HG02938 (cell line): ENCODE measurements around the gene NANOS2.
A peak's percentile ranks its signal among the peaks of the same experiment; 100 is the strongest.
"Not testable (repeated sequence)": the region's sequence is repeated elsewhere in the genome, so short reads cannot be mapped to it uniquely, and the experiment has no call there.

Experiments used
- ATAC-seq: cut with Tn5 transposase; IDR thresholded peaks from one replicate; pipeline ENCODE4 v1.9.1; 2021; ENCODE audit warnings: mild to moderate bottlenecking, moderate library complexity; ENCODE audit not compliant: unreplicated experiment

The NANOS2 gene

DNA sequence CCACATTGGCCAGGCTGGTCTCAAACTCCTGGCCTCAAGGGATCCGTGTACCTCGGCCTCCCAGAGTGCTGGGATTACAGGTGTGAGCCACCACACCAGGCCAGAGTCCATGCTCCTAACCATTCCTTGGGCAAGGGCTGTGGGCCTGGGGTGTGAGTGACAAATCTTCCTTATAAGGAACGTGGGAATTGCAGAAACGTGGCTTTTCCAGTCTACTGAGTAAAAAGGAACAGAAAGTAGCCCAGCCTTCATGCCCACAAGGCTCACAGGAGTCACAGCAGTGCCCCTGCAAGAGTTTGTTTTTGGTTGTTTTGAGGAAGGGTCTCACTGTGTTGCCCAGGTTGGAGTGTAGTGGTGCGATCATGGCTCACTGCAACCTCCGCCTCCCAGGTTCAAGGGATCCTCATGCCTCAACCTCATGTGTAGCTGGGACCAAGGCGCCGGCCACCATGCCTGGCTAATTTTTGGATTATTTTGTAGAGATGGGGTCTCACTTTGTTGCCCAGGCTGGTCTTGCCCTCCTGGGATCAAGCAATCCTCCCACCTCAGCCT lies 17.2 kb downstream of the NANOS2 start:
- ATAC-seq, result no peak

DNA sequence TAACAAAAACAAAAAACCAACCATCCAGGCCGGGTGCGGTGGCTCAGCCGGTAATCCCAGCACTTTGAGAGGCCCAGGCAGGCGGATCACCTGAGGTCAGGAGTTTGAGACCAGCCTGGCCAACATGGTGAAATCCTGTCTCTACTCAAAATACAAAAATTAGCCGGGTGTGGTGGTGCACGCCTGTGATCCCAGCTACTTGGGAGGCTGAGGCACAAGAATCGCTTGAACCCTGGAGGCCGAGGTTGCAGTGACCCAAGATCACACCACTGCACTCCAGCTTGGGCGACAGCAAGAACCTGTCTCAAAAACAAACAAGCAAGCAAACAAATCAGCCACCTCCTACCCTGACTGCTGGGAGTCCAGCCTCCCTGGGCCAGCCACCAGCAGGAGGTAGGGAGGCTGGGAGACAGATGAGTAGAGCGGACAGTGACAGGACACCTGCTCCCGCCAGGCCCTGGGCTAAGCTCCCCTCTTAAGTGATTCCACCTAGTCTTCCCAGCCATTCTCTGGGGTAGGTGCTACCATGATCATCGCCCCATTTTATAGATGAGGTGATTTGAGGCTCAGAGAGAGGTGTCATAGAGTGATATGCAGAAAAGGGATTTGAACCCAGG lies 18.5 kb downstream of the NANOS2 start:
- not testable (repeated sequence) for ATAC-seq

DNA sequence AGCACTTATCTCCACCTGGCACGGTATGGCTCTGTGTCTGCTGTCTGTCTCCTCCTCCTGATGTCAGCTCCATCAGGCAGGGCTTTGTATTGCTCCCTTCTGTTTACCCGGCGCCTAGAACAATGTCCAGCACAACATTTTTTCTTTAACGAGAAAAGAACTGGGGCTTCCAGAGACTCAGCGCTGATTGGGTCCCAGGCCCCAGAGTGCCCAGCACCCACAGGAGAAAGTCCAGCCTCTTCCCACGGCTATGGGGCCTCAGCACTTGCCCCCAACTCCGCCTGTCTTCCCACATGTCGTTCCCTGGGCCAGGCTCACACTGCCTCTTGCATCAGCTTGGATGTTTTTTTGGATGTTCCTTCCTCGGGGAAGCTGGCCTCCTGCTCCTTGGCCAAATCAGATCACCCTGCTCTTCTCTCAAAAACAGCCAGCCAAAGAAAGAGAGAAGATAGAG lies 19.0 kb downstream of the NANOS2 start:
- no peak for ATAC-seq

DNA sequence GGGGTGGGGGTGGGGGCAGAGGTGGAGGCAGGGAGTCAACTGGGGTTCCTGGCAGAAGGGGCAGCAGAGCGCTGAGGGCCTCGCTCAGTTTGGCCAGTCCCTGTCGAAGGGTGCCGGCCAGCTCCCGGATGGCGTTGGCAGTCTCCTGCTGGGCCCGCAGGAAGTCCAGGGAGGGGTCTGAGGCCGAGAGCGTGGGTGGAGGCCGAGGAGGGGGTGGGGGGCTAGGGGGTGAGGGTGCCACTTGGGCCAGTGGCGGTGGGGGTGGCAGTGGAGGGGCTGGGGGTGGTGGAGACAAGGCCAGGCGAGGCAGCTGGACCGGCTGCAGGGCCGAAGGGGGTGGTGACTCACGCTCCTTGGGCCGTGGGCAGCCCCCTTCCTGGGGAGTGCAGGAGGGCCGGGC lies 23.7 kb downstream of the NANOS2 start:
- ATAC-seq, result no peak

DNA sequence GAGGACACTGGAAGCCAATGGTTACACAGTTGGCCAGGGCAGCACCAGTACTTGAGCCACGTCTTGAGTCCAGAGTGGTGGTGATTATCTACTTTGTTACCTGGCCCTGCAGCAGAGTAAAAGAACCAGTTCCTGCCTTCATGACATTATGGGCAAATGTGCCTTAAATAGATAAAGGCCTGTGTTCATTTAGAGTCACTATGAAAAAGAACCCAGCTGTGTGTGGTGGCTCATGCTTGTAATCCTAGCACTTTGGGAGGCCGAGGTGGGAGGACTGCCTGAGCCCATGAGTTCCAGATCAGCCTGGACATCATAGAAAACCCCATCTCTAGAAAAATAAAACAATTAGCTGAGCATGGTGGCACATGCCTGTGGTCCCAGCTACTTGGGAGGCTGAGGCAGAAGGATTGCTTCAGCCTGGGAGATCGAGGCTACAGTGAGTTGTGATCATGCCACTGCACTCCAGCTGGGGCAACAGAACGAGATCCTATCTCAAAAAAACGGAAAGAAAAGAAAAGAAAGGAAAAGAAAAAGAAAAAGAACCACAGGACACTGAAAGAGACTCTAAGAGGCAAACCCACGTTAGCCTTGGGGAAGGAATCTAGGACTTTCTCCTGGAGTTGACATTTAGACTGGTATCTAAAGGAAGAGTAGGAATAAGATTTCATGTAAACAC lies 25.2 kb downstream of the NANOS2 start:
- no peak for ATAC-seq

DNA sequence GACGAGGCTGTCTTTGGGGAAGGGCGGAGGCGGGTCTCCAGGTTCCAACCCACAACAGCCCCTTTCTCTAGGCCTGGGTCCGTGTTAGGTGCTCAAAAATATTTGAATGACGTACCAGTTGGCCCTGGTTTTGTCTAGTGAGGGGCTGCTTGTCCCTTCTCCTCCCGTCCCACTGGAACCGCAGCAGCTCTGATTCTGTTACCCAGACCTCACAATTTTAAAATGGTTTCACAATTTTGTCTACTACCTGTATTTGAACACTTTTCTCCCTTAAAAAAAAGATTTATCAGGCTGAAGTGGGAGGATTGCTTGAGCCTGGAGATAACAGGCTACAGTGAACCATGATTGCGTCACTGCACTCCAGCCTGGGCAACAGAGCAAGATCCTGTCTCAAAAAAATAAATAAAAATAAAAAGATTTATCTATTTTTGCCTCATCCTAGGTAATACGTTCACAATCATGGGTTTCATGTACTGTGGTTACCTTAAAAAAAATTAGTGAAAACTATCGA lies 27.3 kb downstream of the NANOS2 start:
- ATAC-seq, result no peak

DNA sequence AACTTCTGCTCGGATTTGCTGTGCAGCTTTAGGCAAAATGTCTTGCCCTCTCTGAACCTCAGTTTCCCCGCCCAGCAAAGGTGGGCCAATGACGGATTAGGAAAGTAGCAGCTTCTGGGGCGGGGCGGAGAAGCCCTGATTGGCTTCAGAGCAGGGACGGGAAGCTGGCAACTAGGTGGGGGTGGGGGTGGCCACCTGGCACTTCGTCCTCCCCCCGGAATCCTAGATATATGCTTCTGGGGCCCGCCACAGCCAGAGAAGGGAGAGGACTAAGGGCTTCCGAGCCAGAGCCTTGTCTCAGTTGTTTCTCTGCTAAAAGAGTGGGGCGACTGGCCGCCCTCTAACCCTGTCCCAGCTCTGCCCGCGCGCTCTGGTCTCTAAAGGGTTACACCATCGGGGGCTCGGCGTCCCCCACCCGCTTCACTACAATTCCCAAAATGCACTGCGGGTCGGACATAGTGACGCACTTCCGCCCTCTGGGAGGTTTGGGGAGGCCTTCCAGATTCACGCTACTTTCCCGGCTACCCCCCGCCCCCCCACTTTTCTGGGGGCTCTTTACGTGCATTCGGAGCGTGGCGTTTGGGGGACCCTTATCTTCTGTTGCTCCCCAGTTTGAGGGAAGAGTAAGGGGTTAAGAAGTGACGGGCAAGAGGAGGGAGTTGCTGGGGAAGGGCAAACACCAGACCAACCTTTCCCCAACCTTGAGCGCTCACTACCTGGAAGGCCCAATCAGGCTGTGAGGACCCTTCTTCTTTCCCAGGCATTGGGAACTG lies 28.0 kb downstream of the NANOS2 start:
- ATAC-seq, result peak; percentile 50

DNA sequence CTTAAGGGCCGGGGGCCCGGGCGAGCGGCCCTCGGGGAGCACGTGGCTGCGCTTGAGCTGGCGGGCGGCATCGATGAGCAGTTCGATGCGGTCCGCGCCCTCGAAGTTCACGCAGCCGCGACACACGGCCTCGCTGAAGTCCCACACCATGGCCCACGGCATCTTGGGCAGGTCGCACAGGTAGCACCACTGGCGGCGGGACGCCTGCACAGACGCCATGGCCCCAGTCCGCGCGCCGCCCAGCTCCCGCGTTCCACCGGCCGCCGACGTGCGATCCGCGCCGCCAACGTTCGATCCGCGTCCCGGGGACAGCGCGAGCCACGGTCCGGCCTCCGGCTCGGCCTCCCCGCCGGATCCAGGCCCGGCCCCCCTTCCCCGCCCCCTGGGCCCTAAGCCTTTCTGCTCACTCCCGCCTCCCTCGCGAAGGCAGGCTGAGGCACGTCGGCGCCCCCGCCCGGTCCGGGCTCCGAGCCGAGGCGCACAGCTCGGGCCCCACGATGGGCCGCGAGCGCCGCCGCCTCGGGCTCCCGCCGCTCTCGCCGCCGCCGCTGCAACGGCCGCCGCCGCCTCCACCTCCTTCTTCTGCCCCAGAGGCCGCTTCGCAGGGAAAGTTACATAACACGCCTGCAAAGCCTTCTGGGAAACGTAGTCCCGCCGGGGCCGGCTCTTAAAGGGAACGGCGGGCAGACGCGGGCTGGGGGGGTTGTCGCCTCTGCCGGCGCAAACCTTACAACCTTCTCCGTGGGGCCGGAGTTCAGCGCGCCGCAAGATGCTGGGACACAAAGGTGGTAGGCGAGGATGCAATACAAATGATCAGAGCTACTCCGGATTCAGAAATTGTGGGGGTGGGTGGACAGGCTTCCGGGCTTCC lies 28.8 kb downstream of the NANOS2 start, which contains the start of gene IRF2BP1:
TSS of gene IRF2BP1 (minus strand) at position 586 of the 871 bp plus-strand sequence. CDS start at position 219, 367 bp downstream.
- peak; percentile 49 for ATAC-seq

DNA sequence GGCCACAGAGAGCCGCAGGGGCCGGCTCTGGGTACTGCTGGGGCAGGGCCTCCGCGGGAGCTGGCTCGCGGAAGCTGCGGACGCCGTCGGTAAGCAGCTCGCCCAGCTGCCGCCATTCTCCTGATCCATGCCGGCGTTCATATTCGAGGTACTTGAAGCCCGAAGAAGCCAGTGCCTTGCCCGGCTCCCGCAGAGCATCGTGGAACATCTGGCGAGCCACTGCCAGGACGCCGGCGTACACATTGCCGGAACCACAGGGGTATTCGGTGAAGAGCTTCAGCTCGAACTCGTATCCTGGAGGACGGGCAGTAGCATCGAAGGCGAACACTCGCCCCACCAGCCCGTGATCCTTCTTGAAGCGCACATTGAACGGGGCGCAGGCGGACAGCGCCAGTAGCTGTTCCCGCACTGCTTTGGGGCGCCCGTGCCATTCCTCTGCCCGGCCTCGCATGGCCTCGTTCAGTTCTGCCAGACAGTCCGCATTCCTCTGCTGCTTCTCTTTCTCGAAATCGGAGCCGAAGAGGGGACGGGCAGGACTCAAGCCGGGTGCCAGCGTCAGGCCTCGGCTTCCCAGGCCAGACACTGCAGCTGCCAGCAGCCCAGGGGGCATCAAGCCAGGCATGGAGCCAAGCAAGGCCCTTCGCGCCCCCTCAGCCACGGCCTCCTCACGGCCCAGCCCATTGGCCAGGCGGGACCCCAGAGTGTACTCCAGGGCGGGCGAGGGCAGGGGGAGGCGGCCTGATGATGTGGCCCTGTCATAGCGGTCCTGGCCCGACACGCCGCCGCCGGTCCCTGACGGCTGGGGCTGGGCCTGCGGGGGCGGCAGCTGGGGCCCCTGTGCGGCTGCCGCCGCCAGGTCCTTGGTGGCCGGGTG lies 29.7 kb downstream of the NANOS2 start:
- ATAC-seq, result no peak

DNA sequence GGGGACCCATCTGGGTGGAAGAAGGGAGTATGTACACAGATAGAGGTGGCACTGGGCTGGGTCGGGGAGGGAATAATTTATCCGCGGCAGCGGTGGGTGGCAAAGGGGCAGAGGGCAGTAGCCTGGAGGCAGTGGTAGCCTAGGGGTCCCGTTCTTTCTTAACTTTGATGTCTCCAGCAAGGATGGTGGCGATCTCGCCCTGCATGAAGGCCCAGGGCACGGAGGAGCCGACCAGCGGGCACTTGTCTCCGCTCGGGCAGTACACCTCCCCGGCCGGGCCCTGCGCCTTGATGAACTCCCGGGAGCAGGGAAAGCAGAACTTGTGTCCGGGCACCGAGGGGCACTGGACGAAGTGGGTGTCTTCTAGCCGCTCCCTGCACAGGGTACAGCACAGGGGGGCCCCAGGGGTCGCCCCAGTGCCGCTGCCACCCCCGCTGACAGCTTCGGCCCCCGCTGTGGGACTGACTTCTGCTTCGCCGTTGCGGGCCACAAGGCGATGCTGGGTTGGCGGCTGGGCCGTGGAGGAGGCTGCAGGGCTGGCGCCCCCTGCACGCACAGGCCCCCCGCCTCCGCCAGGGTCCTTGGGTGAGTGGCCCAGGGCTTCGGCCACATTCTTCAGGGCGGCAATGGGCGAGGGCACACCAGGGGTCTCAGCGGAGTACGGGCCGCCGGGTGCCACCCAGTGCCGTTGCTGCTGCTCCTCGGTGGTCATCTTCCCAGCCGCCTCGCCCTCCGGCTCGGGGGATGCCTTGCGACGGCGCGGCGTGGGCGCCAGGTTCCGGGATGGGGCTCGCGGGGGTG lies 30.5 kb downstream of the NANOS2 start:
- ATAC-seq, result no peak

DNA sequence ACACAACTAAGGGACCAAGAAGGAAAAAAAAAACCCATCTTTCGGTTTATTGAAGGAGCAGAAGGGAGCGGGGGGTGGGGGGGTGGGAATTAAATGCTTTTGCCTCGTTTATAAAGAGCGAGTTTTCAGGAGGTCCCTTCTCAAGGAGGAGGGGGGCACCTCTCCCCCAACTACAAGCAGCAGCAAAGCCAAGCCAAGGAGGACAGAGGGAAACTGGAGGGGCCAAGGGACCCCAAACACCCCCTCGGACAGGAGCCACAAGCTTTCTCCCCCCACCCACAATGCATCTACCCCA lies 31.0 kb downstream of the NANOS2 start:
- ATAC-seq, result no peak

DNA sequence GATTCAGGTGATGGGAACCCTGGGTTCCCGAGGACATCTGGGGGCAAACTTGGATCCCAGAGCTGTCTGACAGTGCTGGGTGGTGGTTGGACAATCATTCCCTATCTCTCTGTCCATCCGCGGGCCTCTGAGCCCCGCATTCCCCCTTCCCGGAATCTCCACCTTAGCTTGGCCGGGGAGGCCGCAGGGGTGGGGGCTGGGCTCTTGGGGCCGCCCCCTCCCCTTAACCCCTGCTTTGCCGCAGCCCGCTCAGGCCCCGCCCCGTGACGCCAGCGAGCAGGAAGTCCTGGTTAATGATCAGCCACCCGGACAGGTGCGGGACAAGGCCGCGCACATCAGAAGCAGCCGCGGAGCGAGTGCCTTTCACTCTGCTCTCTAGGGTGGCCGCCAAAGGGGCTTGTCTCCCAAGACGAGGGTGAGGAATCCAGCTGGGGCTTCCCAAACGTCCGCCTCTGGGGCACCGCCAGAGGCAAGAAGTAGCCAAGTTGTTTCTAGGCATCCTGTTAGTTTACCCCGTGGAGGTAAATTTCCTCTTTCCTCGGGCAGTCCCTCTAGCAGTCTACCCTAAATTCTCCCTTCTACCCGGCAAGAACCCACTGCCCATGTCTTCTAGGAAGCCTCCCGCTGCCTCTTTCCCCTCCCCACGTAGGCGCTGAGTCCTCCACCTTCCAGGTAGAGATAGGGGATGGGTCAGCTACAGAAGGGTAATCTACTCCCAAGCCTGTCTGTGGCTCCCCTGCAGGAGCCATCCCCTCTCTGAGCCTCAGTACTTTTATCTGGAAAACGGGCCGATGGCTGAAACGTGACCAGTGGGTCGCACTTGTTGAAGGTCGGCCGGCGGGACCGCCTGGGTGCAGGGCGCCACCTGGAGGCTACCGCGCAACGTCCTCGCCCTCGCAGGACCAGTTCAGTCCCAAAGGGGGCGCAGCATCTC lies 31.7 kb downstream of the NANOS2 start:
- no peak for ATAC-seq

DNA sequence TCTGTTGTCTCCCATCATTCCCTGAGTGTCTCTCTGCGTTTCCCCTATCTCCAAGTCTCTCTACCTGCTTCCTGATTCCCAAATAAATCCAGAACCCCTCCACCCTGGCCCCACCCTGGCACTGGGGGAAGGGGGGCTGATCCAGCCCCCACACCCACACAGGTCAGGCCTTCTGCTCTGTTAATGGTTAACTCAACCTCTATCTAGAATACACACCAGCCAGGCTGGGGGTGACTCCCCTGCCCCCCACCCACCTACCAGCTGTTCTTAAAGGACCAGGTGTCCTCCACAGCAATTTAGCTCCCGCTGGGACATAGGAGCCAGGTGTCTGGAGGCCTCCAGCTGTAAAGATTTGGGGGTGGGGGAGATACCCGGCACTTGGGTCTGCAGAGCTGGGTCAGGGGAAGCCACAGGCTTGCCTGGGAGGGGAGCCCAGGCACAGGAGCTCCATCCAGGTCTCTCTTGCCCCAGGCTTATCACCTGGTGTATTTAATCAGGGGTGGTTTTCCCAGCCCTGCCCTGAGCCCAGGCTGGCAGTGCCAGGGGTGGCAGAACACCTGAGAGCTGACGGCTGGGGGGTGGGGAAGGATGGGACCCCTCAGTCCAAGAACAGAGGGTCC lies 32.6 kb downstream of the NANOS2 start:
- no peak for ATAC-seq

DNA sequence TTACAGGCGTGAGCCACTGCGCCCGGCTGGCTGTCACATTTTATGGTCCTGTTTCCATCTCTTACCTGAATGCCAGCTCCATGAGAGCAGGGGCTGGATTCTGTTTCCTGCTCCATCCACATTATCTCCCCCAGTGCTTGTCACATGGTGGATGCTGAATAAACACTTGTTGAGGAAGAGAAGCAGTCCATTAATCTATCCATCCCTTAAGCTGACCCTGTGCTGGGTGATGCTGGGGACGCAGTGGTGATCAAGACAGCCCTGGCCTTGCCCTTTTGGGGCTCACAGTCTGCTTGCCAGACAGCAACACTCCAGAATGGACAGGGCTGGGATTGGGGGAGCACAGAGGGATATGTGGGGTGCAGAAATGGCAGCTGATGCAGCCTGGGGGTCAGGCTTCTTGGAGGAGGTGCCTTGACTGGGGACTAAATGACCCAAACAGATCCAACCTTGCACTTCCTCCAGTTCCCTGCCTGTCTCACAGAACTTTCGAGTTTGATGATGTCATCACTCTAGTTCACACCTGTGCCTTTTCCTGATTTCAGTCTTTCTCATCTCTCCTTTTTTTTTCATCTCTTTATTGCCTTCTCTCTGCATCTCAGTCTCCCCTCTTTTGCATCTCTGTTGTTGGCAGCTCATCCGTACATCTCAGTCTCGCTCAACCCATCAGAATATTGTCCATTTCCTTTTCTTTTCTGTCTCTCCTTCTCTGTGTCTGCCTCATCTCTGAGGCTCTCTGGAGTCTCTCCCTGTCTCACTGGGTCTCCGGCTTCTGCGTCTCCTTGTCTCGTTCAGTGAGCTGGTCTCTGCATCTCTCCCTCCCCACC lies 33.3 kb downstream of the NANOS2 start:
- no peak for ATAC-seq

DNA sequence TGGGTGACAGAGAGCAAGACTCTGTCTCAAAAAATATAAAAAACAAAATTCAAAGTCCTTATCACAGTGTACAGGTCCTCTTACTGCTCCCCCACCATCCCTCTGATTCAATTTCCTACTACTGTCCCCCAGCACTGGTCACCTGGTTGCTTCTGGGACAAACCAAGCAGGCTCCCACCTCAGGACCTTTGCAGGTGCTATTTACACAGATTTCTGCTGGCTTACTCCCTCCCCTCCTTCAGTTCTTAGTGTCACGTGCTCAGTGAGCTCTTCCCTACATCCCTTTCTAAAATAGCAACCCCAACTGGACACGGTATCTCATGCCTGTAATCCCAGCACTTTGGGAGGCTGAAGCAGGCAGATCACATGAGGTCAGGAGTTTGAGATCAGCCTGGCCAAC lies 34.6 kb downstream of the NANOS2 start:
- no peak for ATAC-seq

DNA sequence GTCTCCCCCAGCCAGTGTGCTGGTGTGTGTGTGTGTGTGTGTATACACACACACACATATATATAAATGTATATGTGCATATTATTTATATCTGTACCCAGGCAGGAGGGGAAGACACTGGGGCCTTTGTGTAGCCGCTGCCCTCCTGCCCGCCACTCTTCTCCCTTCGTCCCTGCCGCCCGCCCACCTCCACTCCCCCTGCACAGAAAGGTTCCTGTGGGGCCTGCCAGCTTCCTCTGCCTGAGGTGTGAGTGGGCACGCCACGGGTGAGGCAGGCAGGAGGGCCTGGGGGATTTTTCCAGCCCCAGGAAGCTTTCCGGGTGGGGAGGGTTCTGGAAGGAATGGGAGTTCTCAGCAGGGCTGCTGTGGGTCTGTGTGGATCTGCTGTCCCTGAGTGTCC lies 35.5 kb downstream of the NANOS2 start:
- no peak for ATAC-seq
